Islet precursor cell (in vitro differentiated cells): Measurements from ENCODE around the gene CD70.
"Not testable (repeated sequence)": the region's sequence is repeated elsewhere in the genome, so short reads cannot be mapped to it uniquely, and the experiment has no call there.

Experiments used
- DNase-seq: peaks from one replicate; pipeline ENCODE4 v3.0.0-alpha.2; 2018

CD70 gene

DNA sequence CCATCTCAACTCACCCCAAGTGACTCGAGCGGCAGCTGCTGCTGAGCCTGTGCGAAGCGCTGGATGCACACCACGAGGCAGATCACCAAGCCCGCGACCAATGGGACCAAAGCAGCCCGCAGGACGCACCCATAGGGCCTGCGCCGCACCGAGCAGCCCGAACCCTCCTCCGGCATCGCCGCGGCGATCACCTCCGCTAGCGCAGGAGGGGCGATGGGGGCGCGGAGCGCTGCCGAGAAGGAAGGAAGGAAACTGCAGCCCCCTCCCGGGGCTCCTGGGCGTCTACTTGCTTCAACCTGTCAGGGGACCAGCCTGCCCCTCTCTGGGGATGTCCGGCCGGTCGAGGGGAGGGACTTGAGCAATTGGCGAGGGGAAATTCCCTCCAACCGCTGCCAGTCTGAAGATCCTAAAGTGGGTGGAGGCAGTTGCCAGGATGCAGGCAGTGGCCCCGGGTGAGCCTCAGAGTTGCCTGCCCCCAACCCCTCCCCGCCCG is at the start of gene CD70:
TSS of gene CD70 (minus strand) at position 324 of the 493 bp plus-strand sequence. CDS start at position 176, 148 bp downstream.
- DNase-seq: peak; percentile 73

DNA sequence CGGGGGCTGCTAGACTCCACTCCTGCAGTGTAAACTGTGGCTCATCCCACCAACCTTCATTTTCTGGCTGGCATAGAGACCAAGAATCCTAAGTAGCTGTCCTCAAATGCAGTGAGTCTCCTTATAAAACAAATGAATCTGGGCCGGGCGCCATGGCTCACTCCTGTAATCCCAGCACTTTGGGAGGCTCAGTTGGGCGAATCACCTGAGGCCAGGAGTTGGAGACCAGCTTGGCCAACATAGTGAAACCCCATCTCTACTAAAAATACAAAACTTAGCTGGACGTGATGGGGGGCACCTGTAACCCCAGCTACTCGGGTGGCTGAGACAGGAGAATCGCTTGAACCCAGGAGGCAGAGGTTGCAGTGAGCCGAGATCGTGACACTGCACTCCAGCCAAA is 49.4 kb upstream of the CD70 start:
- DNase-seq: not testable (repeated sequence)

- DNase-seq: no peak
Measured at GRCh38 chr19:6639439-6639838, 48.5 kb upstream of the CD70 start.

DNA sequence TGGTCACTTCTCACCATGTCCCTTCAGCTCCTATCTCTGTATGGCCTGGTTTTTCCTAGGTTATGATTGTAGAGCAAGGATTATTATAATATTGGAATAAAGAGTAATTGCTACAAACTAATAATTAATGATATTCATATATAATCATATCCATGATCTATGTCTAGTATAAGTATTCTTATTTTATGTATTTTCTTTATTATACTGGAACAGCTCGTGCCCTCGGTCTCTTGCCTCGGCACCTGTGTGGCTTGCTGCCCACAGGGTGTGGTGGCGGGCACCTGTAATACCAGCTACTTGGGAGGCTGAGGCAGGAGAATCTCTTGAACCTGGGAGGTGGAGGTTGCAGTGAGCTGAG is 42.5 kb upstream of the CD70 start:
- not testable (repeated sequence) for DNase-seq

DNA sequence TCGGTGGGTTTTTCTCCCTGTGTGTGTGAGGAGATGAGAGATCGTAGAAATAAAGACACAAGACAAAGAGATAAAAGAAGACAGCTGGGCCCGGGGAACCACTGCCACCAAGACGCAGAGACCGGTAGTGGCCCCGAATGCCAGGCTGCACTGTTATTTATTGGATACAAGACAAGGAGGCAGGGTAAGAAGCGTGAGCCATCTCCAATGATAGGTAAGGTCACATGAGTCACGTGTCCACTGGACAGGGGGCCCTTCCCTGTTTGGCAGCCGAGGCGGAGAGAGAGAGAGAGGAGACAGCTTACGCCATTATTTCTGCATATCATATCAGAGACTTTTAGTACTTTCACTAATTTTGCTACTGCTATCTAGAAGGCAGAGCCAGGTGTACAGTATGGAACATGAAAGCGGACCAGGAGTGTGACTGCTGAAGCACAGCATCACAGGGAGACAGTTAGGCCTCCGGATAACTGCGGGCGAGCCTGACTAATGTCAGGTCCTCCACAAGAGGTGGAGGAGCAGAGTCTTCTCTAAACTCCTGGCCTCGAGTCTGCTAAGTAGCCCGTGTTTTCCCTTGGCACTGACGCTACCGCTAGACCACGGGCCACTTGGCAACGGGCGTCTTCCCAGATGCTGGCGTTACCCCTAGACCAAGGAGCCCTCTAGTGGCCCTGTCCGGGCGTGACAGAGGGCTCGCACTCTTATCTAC is 42.0 kb upstream of the CD70 start:
- peak; percentile 87 for DNase-seq

DNA sequence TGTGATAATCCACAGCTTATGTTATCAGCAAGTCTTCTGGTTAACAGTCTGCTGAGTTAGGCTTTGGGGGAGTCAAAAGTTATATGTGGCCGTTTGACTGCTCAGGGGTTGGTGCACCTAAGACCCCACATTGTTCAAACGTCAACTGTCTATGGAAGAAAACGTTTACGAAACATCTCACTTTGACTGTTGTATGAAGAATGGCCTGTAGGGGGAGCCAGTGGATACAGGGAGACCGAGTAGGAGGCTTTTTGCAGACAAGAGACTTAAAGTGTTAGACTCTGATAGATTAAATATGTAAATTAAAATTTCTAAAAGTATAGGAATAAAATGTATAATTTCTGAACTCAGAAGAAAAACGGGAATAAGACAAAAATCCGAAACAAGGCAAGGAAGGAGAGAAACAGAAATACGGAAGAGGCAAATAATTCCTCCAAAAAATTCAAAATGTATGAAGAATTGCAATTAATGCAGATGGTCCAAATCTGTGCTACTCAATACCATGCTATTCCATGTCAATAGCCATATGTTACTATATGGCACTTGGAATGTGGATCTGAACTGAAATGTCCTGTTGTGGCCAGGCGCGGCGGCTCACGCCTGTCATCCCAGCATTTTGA is 41.2 kb upstream of the CD70 start:
- peak; percentile 76 for DNase-seq

GRCh38 chr19:6626764-6627163 is 35.8 kb upstream of the CD70 start:
- no peak for DNase-seq

DNA sequence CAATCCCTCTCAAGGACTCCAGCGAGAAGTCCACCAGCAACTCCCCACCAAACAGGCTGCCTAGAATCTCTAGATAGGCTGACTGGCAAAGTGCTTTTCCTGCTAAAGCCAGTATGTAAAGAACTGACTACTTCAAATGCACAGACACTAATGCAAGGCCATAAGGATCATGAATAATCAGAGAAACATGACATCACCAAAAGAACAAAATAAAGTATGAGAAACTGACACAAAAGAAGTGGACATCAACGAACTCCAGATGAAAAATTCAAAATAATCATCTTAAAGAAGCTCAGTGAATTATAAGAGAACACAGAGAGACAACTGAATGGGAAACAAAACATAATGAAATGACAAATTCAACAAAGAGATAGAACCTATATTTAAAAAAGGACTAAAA is 26.4 kb upstream of the CD70 start:
- DNase-seq: no peak

DNA sequence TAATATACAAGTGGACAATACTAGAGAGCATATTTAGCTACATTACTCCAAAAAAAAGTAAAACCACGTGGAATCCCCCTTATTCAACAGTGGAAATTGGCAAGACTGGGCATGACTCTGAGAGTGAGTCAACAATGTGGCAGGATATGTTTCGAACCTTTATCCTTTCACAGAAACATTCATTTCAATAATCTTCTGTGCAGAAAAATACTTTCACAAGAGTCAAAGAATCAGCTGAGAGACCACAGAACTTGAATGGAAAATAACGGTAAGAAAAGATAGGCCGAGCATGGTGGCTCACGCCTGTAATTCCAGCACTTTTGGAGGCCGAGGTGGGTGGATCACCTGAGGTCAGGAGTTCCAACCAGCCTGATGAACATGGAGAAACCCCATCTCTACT is 25.1 kb upstream of the CD70 start:
- no peak for DNase-seq

DNA sequence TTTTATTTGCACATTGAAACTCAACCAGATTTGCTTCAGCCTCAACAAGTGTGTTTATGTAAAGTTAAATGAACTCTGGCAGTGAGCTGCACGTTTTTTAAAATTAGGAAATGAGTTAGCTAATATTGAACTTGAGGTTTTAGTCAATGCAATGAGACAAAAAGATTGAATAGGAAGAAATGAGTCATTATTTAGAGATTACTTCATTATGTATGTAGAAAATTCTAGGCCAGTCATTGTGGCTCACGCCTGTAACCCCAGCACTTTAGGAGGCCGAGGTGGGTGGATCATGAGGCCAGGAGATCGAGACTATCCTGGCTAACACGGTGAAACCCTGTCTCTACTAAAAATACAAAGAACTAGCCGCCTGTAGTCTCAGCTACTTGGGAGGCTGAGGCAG is 22.8 kb upstream of the CD70 start:
- no peak for DNase-seq

- DNase-seq: no peak
Measured at GRCh38 chr19:6610934-6611852, 20.2 kb upstream of the CD70 start.

GRCh38 chr19:6608940-6609339 is 18.0 kb upstream of the CD70 start:
- DNase-seq: no peak

DNA sequence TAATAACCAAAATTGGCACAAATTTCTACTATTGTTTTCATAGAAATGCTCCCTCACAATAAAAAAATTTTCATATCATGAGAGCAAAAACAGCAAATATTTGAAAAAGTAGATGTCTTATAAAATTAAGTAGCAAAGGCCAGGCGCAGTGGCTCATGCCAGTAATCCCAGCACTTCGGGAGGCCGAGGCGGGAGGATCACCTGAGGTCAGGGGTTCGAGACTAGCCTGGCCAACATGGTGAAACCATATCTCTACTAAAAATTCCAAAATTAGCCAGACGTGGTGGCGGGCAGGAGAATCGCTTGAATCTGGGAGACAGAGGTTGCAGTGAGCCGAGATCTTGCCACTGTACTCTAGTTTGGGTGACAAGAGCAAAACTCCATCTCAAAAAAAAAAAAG is 17.2 kb upstream of the CD70 start:
- not testable (repeated sequence) for DNase-seq

GRCh38 chr19:6606276-6607070 is 15.5 kb upstream of the CD70 start:
- not testable (repeated sequence) for DNase-seq

DNA sequence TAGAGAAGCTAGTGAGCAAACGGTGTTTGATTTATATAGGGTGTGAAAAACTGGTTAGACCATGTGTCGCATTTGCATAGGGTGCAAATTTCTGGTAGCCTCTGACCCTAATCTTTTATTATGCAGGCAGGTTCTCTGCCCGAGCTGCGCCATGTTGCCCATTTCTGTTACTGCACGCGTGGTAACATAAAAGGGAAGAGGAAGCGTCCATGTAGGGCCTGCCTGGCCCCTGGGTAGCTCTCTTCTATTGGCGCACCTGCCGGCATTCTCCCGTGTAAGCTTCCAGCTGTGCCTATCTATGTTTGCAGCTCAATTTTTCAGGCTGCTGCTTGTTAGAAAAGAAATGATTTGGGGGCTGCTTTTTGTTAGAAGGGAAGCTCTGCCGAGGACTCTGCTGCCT is 14.0 kb upstream of the CD70 start:
- DNase-seq: no peak

GRCh38 chr19:6602729-6603114 is 11.8 kb upstream of the CD70 start:
- no peak for DNase-seq

- DNase-seq: not testable (repeated sequence)
Measured at GRCh38 chr19:6601537-6602052, 10.6 kb upstream of the CD70 start.

- DNase-seq: not testable (repeated sequence)
Measured at GRCh38 chr19:6600951-6601536, 10.1 kb upstream of the CD70 start.

GRCh38 chr19:6599866-6600454 is 9.0 kb upstream of the CD70 start:
- no peak for DNase-seq

- not testable (repeated sequence) for DNase-seq
Measured at GRCh38 chr19:6598254-6598892, 7.4 kb upstream of the CD70 start.
